Neural progenitor cell (in vitro differentiated cells): ENCODE measurements around the gene HIGD1C.

Experiments
- CTCF ChIP-seq: fragments of 200-600 bp; sonication (generic); IDR thresholded peaks from 2 replicates; pipeline ENCODE4 v1.5.1; 2017; ENCODE audit warnings: antibody characterized with exemption, mild to moderate bottlenecking
- EZH2phosphoT487 ChIP-seq: fragments of 200-600 bp; sonication (generic); IDR thresholded peaks from 2 replicates; pipeline ENCODE4 v1.6.1; 2017; ENCODE audit warnings: antibody characterized with exemption

DNA sequence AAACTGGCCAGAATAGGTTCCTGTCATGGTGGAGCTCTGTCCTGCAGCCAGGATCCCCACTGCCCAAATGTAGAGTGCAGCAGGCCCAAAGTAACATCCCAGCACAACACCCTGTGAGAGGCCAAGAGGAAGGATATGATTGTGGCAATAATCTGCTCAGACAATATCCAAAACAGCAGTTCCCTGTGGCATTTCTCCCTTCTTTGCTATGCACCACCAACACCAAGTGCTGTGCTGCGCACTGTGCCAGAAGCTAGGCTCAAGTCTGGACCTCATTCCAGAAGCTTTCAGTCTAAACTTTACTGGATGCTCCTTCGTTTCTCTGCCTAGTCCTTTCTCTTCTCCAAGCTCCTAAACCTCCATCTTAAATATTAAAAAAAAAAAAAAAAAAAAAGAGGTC lies 40.5 kb downstream of the HIGD1C start:
- no peak for TF ChIP-seq CTCF
- no peak for TF ChIP-seq EZH2phosphoT487
